Measurements from ENCODE around the gene COG5.
"Not testable (repeated sequence)": the region's sequence is repeated elsewhere in the genome, so short reads cannot be mapped to it uniquely, and the experiment has no call there.

The COG5 gene

GRCh38 chr7:107161415-107161814 is 402.3 kb downstream of the COG5 start:
- no peak for TF ChIP-seq CTCF (IDR thresholded peaks at IDR 0.05)
- DNase-seq (ENCODE audit: low spot score), result no peak
- no peak overlapping the region for H3K27ac ChIP-seq

GRCh38 chr7:107160389-107160788 is 403.3 kb downstream of the COG5 start:
- no peak for TF ChIP-seq CTCF (IDR thresholded peaks at IDR 0.05)
- DNase-seq (ENCODE audit: low spot score), result no peak
- Histone ChIP-seq H3K4me3 (no peak overlapping the region), H3K27ac (no peak overlapping the region)

More at GRCh38 chr7:107161415-107161814, 402.3 kb downstream of the COG5 start:
- H3K4me3 ChIP-seq, result no peak overlapping the region

- H3K27ac ChIP-seq, result no peak overlapping the region
- no peak for TF ChIP-seq CTCF (IDR thresholded peaks at IDR 0.05)
- no peak overlapping the region for H3K4me3 ChIP-seq
- no peak for DNase-seq (ENCODE audit: low spot score)
Measured at GRCh38 chr7:107158028-107158427, 405.7 kb downstream of the COG5 start.

- H3K4me3 ChIP-seq, result no peak overlapping the region
- no peak for DNase-seq (ENCODE audit: low spot score)
- no peak overlapping the region for H3K27ac ChIP-seq
- TF ChIP-seq CTCF (IDR thresholded peaks at IDR 0.05), result no peak
Measured at GRCh38 chr7:107157091-107157490, 406.6 kb downstream of the COG5 start.

GRCh38 chr7:107155726-107156125 is 408.0 kb downstream of the COG5 start:
- not testable (repeated sequence) for DNase-seq (ENCODE audit: low spot score); H3K4me3 ChIP-seq; H3K27ac ChIP-seq

- no peak for TF ChIP-seq CTCF (IDR thresholded peaks at IDR 0.05)
- H3K4me3 ChIP-seq, result no peak overlapping the region
- H3K27ac ChIP-seq, result no peak overlapping the region
- DNase-seq (ENCODE audit: low spot score), result no peak
Measured at GRCh38 chr7:107154826-107155225, 408.9 kb downstream of the COG5 start.

GRCh38 chr7:107152011-107152410 is 411.7 kb downstream of the COG5 start:
- no peak overlapping the region for H3K27ac ChIP-seq
- no peak overlapping the region for H3K4me3 ChIP-seq
- no peak for TF ChIP-seq CTCF (IDR thresholded peaks at IDR 0.05)

More at GRCh38 chr7:107152011-107152410, 411.7 kb downstream of the COG5 start:
- no peak for DNase-seq (ENCODE audit: low spot score)

Data from coronary artery (tissue), 2 donors.